Stomach (tissue), 9 donors: ENCODE results near the gene PRRX1. TPM values are rescaled to one million over a fixed set of nuclear protein-coding genes. Genes with fewer than 3 reads are reported as not detected.

Experiments
- DNase-seq, 2 donors: peaks; one replicate each; pipeline versions ENCODE4 v3.0.0 to v3.0.0-alpha.2; 2013 to 2019
- H3K27ac ChIP-seq, 5 donors: fragments of 200-600 bp in 4 of 5; sonication (generic) in 4 of 5; one replicate each; pipeline ENCODE4 v1.5.1; 2013 to 2019; ENCODE audit warnings: mild to moderate bottlenecking in 1 of 5, moderate library complexity in 1 of 5
- H3K27me3 ChIP-seq, 3 donors: fragments of 200-600 bp; sonication (generic); one replicate each; pipeline ENCODE4 v1.5.1; 2017 to 2019; ENCODE audit warnings: mixed run types in 1 of 3
- H3K36me3 ChIP-seq, 4 donors: fragments of 200-600 bp; sonication (generic); 1 replicate in 3 of 4; 2 replicates in 1 of 4; pipeline ENCODE4 v1.5.1; 2016 to 2019
- H3K4me1 ChIP-seq, 4 donors: fragments of 200-600 bp; sonication (generic); one replicate each; pipeline ENCODE4 v1.5.1; 2016 to 2019
- H3K4me3 ChIP-seq, 4 donors: fragments of 200-600 bp; sonication (generic) in 3 of 4; one replicate each; pipeline ENCODE4 v1.5.1; 2016 to 2019; ENCODE audit warnings: mild to moderate bottlenecking in 1 of 4
- H3K9me3 ChIP-seq, 4 donors: fragments of 200-600 bp; sonication (generic); one replicate each; pipeline ENCODE4 v1.5.1; 2016 to 2019
- EP300 ChIP-seq: sonication (generic); formaldehyde crosslinking; IDR thresholded peaks from one replicate; pipeline ENCODE4 v1.6.1; 2017; ENCODE audit warnings: antibody characterized with exemption
- POLR2A ChIP-seq, 4 donors: fragments of 450-650 bp; IDR thresholded peaks; one replicate each; pipeline ENCODE4 v1.6.1; 2016; ENCODE audit warnings: antibody characterized with exemption in 4 of 4, control low read depth in 2 of 4, mild to moderate bottlenecking in 1 of 4, moderate library complexity in 1 of 4
- POLR2AphosphoS5 ChIP-seq, 3 donors: sonication (generic); formaldehyde crosslinking; IDR thresholded peaks; one replicate each; pipeline ENCODE4 v1.6.1; 2016; ENCODE audit warnings: antibody characterized with exemption in 3 of 3
- WGBS, 5 donors: extraction: QIAGEN DNeasy Blood & Tissue Kit in 3 of 5; methylation state at CpG; one replicate each; pipeline versions ENCODE4 v1.1.5 to v1.1.7; 2013 to 2018; 5-methylcytosine and 5-hydroxymethylcytosine counted together
- intact Hi-C: fragments of 100-400 bp; cut with DNase I; formaldehyde crosslinking; loops from one replicate; pipeline ENCODE4 v1.15.1; 2023; ENCODE audit warnings: low total_unique reads
- polyA plus RNA-seq, 3 donors: library from polyadenylated mRNA; stranded (reverse); fragments of 200-250 nt; gene quantifications; one replicate each; pipeline ENCODE4 v1.2.3, GENCODE V29; 2013
- total RNA-seq, 5 donors: library from RNA; depleted of rRNA; stranded (reverse); fragments of >200 nt; gene quantifications; one replicate each; pipeline versions ENCODE4 v1.1.0 to v1.2.3, GENCODE V29; 2014 to 2016
- TF ChIP-seq, protein P1 (sequence below), 7 experiments: fragments of 450-650 bp in 4 of 7; fragments of 200-600 bp in 3 of 7; sonication (generic) in 3 of 7; IDR thresholded peaks; one replicate each; pipeline ENCODE4 v1.5.1; 2016 to 2019; ENCODE audit warnings: antibody characterized with exemption in 7 of 7, control low read depth in 2 of 7, mild to moderate bottlenecking in 1 of 7
- donor health status: healthy with polysubstance abuse.
- donor health status: Bipolar disorder and iron deficiency.
- donor health status: healthy.

PRRX1 gene
- total and polyA plus RNA-seq, 8 donors, result 0.45 to 8.3 (median 1.3) TPM

DNA sequence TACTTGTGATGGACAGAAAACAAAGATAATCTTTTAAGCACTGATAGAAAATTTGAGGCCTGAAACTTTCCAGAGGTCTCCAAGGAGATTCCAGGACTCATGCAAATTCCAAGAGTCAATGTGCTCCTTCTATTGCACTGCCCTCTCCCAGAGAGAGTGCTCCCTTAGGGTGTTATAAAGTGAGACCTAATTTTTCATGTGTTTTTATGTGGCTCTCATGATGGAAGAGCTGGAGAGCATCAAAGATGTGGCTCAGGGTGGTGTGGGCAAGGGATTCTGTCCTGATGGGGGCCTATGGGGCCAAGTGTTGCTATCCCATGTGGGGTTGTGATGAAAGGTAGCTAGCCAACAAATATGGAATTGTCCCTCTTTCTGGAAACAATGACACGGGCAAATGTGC lies 101.3 kb downstream of the PRRX1 start:
- Histone ChIP-seq H3K4me1 (no peaks in the 10 kb centered on the region), H3K36me3 (no peaks in the 10 kb centered on the region), H3K9me3 (no peaks in the 10 kb centered on the region), H3K27me3 (no peaks in the 10 kb centered on the region), H3K4me3 (no peak overlapping the region), H3K27ac (no peak overlapping the region)
- no peak for DNase-seq
- intact Hi-C loops, result no loop called here
- TF ChIP-seq POLR2AphosphoS5 (IDR thresholded peaks at IDR 0.05) (no peak), EP300 (no peak), POLR2A (IDR thresholded peaks at IDR 0.05) (no peak)
- TF ChIP-seq, protein P1, sequence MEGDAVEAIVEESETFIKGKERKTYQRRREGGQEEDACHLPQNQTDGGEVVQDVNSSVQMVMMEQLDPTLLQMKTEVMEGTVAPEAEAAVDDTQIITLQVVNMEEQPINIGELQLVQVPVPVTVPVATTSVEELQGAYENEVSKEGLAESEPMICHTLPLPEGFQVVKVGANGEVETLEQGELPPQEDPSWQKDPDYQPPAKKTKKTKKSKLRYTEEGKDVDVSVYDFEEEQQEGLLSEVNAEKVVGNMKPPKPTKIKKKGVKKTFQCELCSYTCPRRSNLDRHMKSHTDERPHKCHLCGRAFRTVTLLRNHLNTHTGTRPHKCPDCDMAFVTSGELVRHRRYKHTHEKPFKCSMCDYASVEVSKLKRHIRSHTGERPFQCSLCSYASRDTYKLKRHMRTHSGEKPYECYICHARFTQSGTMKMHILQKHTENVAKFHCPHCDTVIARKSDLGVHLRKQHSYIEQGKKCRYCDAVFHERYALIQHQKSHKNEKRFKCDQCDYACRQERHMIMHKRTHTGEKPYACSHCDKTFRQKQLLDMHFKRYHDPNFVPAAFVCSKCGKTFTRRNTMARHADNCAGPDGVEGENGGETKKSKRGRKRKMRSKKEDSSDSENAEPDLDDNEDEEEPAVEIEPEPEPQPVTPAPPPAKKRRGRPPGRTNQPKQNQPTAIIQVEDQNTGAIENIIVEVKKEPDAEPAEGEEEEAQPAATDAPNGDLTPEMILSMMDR (IDR thresholded peaks at IDR 0.05), result no peak
- WGBS, 5 donors, result 52 to 72% (median 65%) methylated on average over 1 of the region's 1 CpG

DNA sequence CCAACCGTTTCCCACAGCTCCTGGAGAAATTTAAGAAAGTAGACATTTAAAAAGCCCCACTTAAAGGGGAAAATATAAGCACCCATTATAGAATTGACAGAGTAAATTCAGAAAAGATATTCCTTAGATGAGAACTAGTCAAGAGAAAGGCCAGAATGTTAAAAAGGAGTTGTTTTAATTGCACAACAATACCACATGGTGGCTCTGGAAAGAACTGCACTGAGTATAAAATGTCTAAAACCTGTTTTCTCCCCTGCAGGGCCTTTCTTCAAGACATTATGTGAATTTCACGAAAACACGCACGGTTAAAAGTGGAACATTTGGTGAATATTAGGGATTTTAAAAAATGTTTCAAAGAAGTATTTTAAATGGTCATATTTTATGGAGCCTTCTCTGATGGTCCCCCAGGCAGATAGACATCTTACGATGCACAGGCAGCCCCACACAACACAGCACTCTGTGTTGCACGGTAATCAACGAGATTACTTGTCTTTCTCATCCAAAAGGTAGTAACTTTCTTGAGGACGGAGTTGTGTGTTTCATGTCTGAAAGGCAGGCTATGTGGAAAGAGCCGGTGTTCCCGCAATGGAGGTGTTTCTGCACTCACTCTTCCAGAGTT lies 101.9 kb downstream of the PRRX1 start:
- H3K36me3 ChIP-seq, result no peaks in the 10 kb centered on the region
- no peaks in the 10 kb centered on the region for H3K9me3 ChIP-seq
- whole genome bisulfite sequencing, 5 donors, result 70 to 80% (median 74%) methylated on average over 10 of the region's 10 CpGs
- DNase-seq, result peak in 1 of 2 donors; percentile 25
- no peak overlapping the region for H3K27ac ChIP-seq
- TF ChIP-seq, protein P1 (IDR thresholded peaks at IDR 0.05), result no peak
- no peak for TF ChIP-seq POLR2AphosphoS5 (IDR thresholded peaks at IDR 0.05)
- TF ChIP-seq EP300, result no peak
- TF ChIP-seq POLR2A (IDR thresholded peaks at IDR 0.05), result no peak
- no peak overlapping the region for H3K4me3 ChIP-seq
- H3K4me1 ChIP-seq, result no peaks in the 10 kb centered on the region
- intact Hi-C loops, result no loop called here
- H3K27me3 ChIP-seq, result no peaks in the 10 kb centered on the region

DNA sequence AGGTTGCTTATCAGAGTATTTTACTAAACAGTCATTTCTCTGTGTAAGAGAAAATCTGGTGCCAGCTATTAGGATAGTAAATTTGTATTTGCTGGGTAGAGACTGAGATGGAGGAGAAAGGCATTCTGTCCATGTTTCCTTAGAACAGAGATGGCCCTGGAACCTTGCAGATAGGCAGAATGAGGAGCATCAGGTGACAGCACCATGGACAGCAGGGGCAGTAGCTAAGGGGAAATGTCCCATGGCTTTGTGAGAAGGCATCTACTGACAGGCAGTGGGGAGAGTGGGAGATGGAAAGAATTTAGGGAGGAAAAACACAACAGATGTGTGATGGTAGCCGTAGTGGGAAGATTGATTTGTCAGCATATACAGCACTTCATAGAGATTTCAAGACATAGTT lies 105.0 kb downstream of the PRRX1 start:
- 53 to 87% (median 76%) methylated on average over 1 of the region's 1 CpG for WGBS, 5 donors

DNA sequence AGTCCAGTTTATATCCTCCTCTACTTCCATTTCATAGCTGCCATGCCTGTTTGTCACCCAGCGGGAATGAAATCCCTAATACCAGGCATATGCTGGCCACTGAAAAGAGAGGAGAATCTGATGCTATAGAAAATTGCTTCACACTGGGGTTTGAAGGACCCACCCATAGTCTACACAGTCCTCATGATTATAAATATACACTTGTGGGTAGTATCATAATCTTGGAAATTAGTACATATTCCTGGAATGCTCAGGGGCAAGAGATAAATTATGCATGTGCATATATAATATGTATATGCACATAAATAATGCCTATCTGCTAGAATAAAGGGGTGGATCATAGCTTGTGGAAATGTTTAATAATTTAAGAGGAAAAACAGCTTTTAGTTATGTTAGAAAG lies 105.8 kb downstream of the PRRX1 start:
- intact Hi-C loops, result no loop called here

More for the DNA sequence above, 105.0 kb downstream of the PRRX1 start:
- Histone ChIP-seq H3K36me3 (no peaks in the 10 kb centered on the region), H3K4me3 (no peak overlapping the region), H3K4me1 (no peaks in the 10 kb centered on the region), H3K27me3 (no peaks in the 10 kb centered on the region), H3K27ac (no peak overlapping the region), H3K9me3 (no peaks in the 10 kb centered on the region)
- TF ChIP-seq POLR2A (IDR thresholded peaks at IDR 0.05), result no peak
- TF ChIP-seq, protein P1 (IDR thresholded peaks at IDR 0.05), result no peak
- no peak for TF ChIP-seq EP300
- TF ChIP-seq POLR2AphosphoS5 (IDR thresholded peaks at IDR 0.05), result no peak
- no peak for DNase-seq
- intact Hi-C loops, result no loop called here

More for the DNA sequence above, 105.8 kb downstream of the PRRX1 start:
- no peak for TF ChIP-seq POLR2AphosphoS5 (IDR thresholded peaks at IDR 0.05)
- TF ChIP-seq POLR2A (IDR thresholded peaks at IDR 0.05), result no peak
- TF ChIP-seq, protein P1 (IDR thresholded peaks at IDR 0.05), result no peak
- no peak for TF ChIP-seq EP300
- WGBS, 5 donors, result 84 to 100% (median 94%) methylated on average over 1 of the region's 1 CpG
- Histone ChIP-seq H3K27ac (no peak overlapping the region), H3K9me3 (no peaks in the 10 kb centered on the region), H3K27me3 (no peaks in the 10 kb centered on the region), H3K36me3 (no peaks in the 10 kb centered on the region), H3K4me3 (no peak overlapping the region), H3K4me1 (no peaks in the 10 kb centered on the region)
- DNase-seq, result no peak
